ENCODE measurements around the gene C16orf96. TPM values are rescaled to one million over a fixed set of nuclear protein-coding genes. Genes with fewer than 3 reads are reported as not detected.

C16orf96 gene
- total RNA-seq, 4 donors from 2014 or later = 0.26 to 0.35 (median 0.30) TPM; not detected in 1

DNA sequence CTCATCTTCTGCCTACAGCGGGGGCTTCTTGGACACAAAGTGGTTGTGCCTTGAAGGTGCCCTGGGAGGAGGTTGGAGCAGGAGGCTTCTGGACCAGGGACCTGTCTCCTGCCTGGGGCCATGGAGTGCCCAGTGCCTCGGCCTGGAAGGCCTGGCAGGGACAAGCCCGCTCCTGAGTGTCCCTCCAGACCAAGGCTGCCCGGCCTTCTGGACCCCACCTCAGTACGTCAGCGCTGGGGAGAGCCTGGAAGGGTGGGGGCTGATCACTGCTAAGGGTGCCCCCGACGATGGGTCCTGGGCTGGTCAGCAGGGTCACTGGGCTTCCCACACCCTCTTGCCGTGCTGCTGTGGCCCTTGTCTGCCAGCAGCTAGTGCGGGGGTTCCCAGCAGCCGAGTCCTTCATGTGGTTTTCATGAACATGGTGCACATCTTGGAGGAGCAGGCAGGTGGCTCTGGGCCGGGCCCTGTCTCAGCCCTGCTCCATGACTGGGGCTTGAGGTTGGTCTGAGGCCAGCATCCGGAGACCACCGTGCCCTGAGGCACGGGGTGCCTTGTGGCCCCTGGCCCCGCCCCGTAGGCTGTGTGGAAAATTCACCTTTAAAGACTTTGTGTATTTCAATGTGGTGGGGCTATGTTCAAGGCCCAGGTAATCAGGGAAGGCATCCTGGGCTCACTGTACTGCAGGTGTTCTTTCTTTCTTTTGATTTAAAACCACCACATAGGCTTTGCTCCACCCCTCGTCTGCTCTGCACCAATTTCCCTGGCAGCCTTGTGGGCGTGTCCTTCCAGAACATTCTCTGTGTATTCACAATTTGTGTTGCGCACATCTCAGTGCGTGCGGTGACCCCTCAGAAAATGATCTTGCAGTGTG is 90.9 kb downstream of the C16orf96 start:
- Histone ChIP-seq H3K4me3 (no peak overlapping the region), H3K9me3 (no peaks in the 10 kb centered on the region), H3K27me3 (no peaks in the 10 kb centered on the region), H3K27ac (no peak overlapping the region), H3K36me3 (no peaks in the 10 kb centered on the region), H3K4me1 (no peaks in the 10 kb centered on the region)
- intact Hi-C loops (cut with DNase I; ENCODE audit: low total_unique reads) = no loop called here
- no peak for DNase-seq
- no peak for TF ChIP-seq POLR2A (IDR thresholded peaks at IDR 0.05)
- TF ChIP-seq, protein P1, sequence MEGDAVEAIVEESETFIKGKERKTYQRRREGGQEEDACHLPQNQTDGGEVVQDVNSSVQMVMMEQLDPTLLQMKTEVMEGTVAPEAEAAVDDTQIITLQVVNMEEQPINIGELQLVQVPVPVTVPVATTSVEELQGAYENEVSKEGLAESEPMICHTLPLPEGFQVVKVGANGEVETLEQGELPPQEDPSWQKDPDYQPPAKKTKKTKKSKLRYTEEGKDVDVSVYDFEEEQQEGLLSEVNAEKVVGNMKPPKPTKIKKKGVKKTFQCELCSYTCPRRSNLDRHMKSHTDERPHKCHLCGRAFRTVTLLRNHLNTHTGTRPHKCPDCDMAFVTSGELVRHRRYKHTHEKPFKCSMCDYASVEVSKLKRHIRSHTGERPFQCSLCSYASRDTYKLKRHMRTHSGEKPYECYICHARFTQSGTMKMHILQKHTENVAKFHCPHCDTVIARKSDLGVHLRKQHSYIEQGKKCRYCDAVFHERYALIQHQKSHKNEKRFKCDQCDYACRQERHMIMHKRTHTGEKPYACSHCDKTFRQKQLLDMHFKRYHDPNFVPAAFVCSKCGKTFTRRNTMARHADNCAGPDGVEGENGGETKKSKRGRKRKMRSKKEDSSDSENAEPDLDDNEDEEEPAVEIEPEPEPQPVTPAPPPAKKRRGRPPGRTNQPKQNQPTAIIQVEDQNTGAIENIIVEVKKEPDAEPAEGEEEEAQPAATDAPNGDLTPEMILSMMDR (IDR thresholded peaks at IDR 0.05) = no peak

DNA sequence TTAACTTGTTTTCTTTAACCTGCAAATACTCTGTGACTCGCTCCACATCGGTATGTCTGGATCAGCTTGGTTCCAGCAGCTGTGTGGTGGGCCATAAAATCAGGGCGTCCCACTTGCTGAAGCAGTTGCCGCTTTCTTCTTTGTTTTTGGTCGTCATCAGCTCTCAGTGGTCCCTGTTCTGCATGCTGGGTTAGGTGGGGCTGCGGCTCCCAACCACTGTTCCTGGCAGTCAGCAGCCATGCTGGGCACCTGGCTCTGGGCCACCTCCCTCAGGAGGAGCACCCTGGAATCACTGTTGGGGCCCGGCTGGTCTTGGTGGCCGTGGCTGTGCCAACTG is 91.5 kb downstream of the C16orf96 start:
- Histone ChIP-seq H3K4me3 (no peak overlapping the region), H3K36me3 (no peaks in the 10 kb centered on the region), H3K27ac (no peak overlapping the region), H3K4me1 (no peaks in the 10 kb centered on the region), H3K27me3 (no peaks in the 10 kb centered on the region), H3K9me3 (no peaks in the 10 kb centered on the region)
- TF ChIP-seq, protein P1 (IDR thresholded peaks at IDR 0.05) = no peak
- TF ChIP-seq POLR2A (IDR thresholded peaks at IDR 0.05) = no peak
- DNase-seq = no peak
- intact Hi-C loops (cut with DNase I; ENCODE audit: low total_unique reads) = no loop called here

DNA sequence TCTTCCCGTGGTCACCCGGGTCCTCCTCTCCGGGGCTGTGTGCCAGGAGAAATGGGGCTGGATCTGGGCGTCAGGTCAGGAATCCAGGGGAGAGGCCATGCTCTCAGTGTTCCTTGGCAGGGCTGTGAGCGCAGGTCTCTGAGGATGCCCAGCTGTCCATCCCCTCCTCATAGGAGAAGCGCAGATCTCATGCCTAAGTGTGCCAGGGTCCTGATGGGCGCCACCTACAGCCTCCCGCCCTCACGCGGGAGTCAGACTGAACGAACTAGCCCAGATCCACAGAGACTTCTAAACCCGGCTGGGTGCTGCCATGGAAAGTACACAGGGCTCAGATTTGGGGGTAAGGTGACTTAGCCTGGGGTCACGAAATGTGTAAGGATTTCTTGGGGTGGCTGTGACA is 92.8 kb downstream of the C16orf96 start:
- DNase-seq = no peak
- Histone ChIP-seq H3K36me3 (no peaks in the 10 kb centered on the region), H3K9me3 (no peaks in the 10 kb centered on the region), H3K27me3 (no peaks in the 10 kb centered on the region), H3K4me1 (no peaks in the 10 kb centered on the region), H3K4me3 (no peak overlapping the region), H3K27ac (no peak overlapping the region)
- intact Hi-C loops (cut with DNase I; ENCODE audit: low total_unique reads) = no loop called here
- TF ChIP-seq, protein P1 (IDR thresholded peaks at IDR 0.05) = no peak
- TF ChIP-seq POLR2A (IDR thresholded peaks at IDR 0.05) = no peak

DNA sequence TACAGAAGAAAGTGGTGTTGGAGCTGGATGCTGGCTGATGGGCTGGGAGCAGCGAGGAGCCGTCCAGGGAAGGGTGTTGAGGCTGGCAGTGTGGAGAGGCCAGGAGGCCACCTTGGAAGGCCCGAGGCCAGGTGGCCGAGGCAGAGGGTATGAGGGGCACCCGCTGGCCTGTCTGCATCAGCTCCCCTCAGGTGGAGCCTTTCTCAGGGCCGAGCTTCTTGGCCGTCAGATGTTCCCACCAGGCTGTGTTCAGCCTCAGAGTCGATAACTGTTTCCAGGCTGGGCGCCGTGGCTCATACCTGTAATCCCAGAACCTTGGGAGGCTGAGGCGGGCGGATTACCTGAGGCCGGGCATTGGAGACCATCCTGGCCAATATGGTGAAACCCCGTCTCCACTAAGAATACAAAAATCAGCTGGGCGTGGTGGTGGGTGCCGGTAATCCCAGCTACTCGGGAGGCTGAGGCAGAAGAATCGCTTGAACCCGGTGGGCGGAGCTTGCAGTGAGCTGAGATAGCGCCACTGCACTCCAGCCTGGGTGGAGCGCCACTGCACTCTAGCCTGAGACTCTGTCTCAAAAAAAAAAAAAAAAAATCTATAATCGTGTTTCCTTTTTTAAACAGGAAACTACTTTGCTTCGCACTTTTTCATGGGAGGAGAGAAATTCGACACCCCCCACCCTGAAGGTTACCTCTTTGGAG is 93.8 kb downstream of the C16orf96 start:
- TF ChIP-seq POLR2A (IDR thresholded peaks at IDR 0.05) = no peak
- TF ChIP-seq, protein P1 (IDR thresholded peaks at IDR 0.05) = no peak
- no peak overlapping the region for H3K4me3 ChIP-seq
- H3K4me1 ChIP-seq = no peaks in the 10 kb centered on the region
- no peaks in the 10 kb centered on the region for H3K27me3 ChIP-seq
- DNase-seq = no peak
- no peaks in the 10 kb centered on the region for H3K36me3 ChIP-seq
- H3K9me3 ChIP-seq = no peaks in the 10 kb centered on the region
- intact Hi-C loops (cut with DNase I; ENCODE audit: low total_unique reads) = no loop called here
- H3K27ac ChIP-seq = no peak overlapping the region

Small RNA genes within 50 kb of the gene (small RNA-seq; reads per million reads assigned to genes)
- not detected for gene RN7SL850P

Other genes with a start within 250 kb of the C16orf96 start
- 10 to 100 TPM in 1 of 4 donors, 1 to 10 TPM in 3; 2.9 to 55.8 (median 5.1) TPM for gene GLIS2, start 240.3 kb upstream of the C16orf96 start, total RNA-seq
- gene PAM16, start 205.0 kb upstream of the C16orf96 start, total RNA-seq = 100 to 1,000 TPM in 1 of 4 donors, 10 to 100 TPM in 2, 1 to 10 TPM in 1; 8.9 to 438 (median 35.3) TPM
- 10 to 100 TPM in 3 of 4 donors, 1 to 10 TPM in 1; 3.6 to 49.0 (median 19.9) TPM for gene VASN, start 184.5 kb upstream of the C16orf96 start, total RNA-seq
- gene CORO7, start 139.7 kb upstream of the C16orf96 start, total RNA-seq = 10 to 100 TPM; 13.8 to 52.1 (median 30.0) TPM
- gene DNAJA3, start 130.5 kb upstream of the C16orf96 start, total RNA-seq = 10 to 100 TPM; 13.8 to 44.9 (median 36.4) TPM
- gene NMRAL1, start 81.7 kb upstream of the C16orf96 start, total RNA-seq = 100 to 1,000 TPM in 1 of 4 donors, 10 to 100 TPM in 3; 37.0 to 320 (median 59.3) TPM
- 10 to 100 TPM; 13.2 to 43.1 (median 34.1) TPM for gene HMOX2, start 79.9 kb upstream of the C16orf96 start, total RNA-seq
- gene CDIP1, start 17.6 kb upstream of the C16orf96 start, total RNA-seq = 10 to 100 TPM in 2 of 4 donors, 1 to 10 TPM in 2; 5.0 to 40.6 (median 11.1) TPM
- 10 to 100 TPM in 2 of 4 donors, 1 to 10 TPM in 1, not detected in 1; 2.8 to 31.1 (median 23.5) TPM for gene UBALD1, start 58.5 kb downstream of the C16orf96 start, total RNA-seq
- 100 to 1,000 TPM in 1 of 4 donors, 10 to 100 TPM in 3; 19.0 to 107 (median 68.6) TPM for gene MGRN1, start 68.5 kb downstream of the C16orf96 start, total RNA-seq
- 10 to 100 TPM; 15.4 to 48.3 (median 33.1) TPM for gene NUDT16L1, start 137.2 kb downstream of the C16orf96 start, total RNA-seq
- gene ANKS3, start 177.9 kb downstream of the C16orf96 start, total RNA-seq = 10 to 100 TPM in 3 of 4 donors, 1 to 10 TPM in 1; 2.4 to 51.7 (median 33.1) TPM
- 1 to 10 TPM in 1 of 4 donors, under 1 TPM in 1, not detected in 2; 0.67 to 3.5 TPM for gene DNAAF8, start 178.2 kb downstream of the C16orf96 start, total RNA-seq
- 10 to 100 TPM; 11.0 to 31.2 (median 20.2) TPM for gene ZNF500, start 210.8 kb downstream of the C16orf96 start, total RNA-seq
- gene SEPTIN12, start 232.0 kb downstream of the C16orf96 start, total RNA-seq = not detected
- gene SMIM22, start 239.0 kb downstream of the C16orf96 start, total RNA-seq = 1 to 10 TPM in 1 of 4 donors, not detected in 3; 4.6 TPM
- gene ROGDI, start 246.3 kb downstream of the C16orf96 start, total RNA-seq = 10 to 100 TPM in 3 of 4 donors, 1 to 10 TPM in 1; 7.9 to 70.6 (median 21.5) TPM